GM18507 (cell line): ENCODE data around the gene CAPN9.

Experiments used
- DNase-seq: peaks from one replicate; pipeline ENCODE4 v3.0.0; 2011; ENCODE audit warnings: low read depth; ENCODE audit not compliant: insufficient read length; ENCODE audit errors: extremely low spot score
- FAIRE-seq: peaks from 2 replicates; lab custom pipeline; 2011; peaks lifted over from hg19 to GRCh38; lab: Jason Lieb, UNC

Gene CAPN9

DNA sequence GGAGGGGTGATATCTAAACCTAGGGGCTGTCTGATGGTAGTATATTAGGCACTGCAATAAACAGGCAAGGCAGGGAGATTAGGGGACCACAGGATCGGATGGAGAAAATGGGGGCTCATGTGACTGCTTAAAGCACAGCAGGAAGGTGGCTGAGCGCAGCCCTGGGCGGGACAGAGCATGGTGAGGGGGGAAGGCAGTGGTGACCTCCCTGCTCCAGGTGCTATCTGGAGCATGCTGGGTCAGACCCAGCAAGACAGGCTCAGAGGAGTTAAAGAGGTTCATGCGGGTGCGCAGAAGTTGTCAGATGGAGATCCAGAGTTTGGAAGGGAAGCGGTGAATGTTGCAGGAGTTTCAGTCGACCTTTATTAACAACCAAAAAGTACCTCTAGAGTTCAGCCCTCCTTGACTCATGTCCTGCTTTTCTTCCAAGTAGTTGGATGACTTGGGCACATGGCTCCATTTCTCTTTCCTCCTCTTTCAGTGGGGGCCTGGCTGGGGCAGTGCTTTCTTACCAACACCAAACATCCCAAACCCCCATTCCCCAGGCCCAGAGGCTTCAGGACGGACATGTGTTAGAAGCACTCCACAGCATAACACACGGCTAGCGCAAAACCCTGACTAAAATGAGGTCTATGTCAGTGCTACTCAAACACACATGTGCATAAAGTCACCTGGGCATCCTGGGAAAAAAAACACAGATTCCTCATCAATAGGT lies 41.5 kb downstream of the CAPN9 start:
- DNase-seq (no peak), FAIRE-seq (no peak)

DNA sequence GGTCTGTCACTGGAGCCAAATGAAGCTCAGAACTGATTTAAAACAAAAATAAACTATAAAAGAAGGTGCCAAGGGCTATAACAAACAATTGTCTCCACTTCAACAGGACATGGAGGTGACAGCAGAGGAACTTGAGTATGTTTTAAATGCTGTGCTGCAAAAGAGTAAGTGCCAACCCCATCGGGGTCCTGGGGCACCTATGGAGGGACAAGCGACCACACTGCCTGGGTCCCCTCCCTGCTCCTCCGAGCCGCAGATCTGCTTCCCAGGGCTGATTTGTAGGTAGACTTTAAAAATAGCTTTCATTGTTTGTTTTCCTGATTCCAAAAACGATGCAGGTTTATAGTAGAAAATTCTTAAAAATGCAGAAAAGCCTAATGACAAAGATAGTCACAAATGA lies 42.8 kb downstream of the CAPN9 start:
- FAIRE-seq (no peak), DNase-seq (no peak)

DNA sequence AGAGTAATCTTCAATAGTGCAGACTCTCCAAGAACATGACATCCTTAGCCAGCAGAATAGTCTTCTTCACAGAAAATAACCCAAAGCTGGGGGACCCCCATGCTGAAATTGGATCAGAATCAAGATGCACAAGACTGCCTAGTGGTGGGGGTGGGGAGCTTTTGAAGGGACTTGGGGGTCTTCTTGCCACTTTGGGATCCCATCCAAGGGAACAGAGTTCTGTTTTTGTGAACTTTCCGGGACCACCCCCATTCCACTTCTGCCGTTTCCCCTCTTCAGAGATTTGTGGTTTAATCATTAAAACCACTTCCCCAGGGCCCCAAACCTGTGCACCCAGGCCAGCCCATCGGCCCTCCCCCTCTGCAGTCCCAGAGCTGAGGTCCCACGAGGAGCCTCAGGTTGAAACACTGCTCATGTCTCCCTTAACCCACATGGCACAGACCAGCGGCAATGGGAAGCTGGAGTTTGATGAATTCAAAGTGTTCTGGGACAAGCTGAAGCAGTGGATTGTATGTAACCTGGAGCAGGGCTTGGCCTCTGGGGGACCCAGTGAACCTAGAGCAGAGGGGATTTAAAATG lies 44.9 kb downstream of the CAPN9 start:
- DNase-seq (no peak), FAIRE-seq (no peak)

DNA sequence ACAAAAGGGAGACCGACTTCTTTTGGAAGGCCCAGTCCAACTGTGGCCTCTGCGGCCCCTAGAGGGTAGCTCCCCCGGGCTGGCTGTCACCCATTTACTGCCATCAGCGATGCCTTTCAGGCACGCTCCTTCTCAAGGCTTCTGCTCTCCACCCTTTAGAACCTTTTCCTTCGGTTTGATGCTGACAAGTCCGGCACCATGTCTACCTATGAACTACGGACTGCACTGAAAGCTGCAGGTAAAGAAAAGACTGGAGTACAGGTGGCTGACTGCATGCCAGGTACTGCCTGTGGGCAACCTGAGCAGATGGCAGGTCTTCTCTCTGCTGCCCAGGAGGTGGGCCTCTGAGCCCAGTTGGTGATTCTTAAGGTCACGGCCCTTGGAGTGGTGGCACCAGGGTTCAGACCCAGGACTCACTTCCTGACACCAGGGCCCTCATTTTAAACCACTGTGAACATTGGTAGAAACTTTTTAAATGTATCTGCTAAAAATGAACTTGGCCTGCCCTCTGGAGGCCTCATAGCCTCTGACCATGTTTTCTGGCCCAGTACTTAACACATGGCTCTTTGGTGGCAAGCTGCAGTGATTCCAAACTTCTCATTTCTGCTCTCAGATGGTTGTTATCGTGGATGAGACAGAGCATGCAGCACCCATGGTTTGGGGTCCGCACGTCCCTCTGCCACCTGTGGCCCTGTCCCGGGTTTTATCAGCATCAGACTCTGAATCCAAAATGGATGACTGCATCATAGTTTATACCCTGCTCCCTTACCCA lies 45.7 kb downstream of the CAPN9 start:
- DNase-seq (no peak), FAIRE-seq (no peak)

DNA sequence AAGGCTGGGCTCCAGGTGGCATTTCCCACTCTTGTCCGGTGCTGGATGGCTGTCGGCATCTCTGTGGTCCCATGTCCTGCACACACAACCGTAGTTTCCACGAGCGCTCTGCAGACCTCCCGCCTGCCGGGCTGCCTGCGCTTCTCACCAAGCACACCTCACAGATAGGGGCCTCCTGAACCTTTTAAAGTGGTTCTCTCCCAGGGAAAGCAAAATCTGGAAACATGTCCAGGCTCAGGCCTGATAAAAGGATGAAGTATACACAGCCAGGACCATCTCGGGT lies 46.2 kb downstream of the CAPN9 start:
- DNase-seq (no peak), FAIRE-seq (no peak)

DNA sequence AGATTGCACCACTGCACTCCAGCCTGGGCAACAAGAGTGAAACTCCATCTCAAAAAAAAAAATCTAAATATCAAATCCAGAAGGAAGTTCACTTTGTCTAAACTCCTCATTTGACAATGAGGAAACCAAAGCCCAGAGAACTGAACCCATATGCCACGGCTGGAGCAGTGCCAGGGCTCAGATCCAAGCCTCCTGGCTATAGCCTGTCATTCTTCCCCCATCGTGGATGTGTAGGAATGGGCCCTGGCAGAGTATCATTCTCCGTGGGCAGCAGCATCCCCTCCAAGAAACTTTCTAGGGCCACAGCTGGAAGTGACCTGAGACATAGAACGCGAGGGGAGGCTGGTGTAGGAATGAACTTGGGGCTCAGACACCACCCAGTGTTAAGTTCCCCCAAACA lies 47.2 kb downstream of the CAPN9 start:
- DNase-seq, result no peak
- FAIRE-seq, result no peak

DNA sequence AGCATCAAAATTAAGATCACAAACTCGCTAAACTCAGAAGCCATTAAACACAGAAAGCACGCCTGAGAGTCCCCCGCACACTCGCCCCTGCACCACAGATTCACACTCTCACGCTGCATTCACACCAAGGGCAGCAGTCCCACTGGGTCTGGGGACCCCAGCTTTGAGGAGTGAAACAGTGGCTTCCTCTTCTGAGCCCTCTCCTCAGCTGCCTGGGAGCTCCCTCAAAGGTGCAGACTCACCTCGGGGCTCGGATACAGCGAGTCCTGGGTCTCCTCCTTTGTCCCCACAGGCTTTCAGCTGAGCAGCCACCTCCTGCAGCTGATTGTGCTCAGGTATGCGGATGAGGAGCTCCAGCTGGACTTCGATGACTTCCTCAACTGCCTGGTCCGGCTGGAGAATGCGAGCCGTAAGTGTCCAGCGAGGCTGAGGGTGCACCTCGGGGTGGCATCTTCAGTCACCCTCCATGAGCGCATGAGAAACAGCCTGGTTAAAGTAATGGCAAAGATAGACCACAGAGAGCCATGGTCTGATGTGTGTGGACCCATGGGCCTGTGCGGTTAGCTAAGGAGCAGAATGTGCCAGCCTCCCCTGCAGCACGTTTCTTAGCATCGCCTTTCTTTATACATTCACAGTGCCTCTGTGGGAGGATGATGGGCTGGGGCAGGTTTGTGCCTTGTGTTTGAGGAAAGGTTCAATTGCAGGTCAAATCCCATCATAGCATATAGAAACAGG lies 47.9 kb downstream of the CAPN9 start:
- FAIRE-seq (no peak), DNase-seq (no peak)

DNA sequence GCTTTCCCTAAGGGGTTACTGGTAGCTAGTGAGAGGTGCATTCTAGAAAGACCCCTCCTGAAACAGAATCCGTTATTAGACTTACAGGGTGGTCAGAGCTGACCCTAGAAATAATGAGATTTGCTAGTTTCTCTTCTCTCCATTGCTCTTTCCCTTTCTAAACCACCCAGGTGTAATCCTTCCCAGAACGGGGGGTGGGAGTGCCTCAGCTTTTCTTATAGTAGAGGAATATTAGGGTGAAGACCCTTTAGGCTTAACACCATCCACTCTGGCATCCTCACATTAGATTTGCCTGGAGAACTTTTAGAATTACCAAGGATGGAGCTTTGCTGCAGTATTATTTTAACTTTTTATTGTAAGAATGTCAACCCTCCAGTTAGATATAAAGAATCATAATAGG lies 49.4 kb downstream of the CAPN9 start:
- FAIRE-seq (no peak), DNase-seq (no peak)

DNA sequence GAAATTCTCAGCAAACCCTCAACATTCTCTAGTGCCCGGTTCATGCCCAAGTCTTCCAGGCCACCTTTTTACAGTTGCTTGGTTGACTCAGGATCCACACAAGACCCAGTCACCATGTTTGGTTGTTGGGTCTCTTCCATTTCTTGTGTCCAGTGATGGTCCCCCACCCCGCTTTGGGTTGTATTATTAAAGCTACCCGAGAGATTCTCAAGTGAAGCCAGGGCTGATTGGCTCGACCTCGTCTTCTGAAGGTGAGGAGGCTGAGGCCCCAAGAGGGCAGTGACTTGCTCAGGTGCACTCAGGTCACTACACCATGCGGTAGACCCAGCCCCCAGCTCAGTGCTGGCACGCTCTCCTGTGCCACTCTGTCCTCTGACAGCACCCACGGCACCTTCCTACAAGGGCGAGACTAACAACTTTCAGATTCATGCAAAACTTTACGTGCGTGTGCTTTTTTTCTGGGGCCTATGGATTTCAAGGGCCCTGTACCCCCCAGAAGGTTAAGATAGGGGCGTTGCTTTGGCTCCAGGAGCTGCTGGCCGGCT lies 50.3 kb downstream of the CAPN9 start:
- FAIRE-seq, result no peak
- DNase-seq, result no peak

DNA sequence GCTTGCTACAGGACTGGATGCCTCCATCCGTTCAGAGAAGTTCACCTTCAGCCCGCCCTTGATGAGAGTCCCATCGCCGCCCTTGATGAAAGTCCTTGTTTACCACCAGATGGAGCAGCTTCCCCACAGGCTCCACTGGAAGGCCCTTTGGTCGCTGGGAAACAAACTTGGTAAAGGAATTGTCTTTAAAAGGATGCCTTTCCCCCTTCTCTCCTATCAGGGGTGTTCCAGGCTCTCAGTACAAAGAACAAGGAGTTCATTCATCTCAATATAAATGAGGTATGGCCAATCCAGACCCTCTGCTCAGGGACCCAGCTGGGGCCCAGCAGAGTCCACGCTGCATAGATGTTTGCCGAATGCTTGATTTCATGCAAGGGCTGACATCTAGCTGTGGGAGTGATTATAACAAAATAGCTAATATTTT lies 50.8 kb downstream of the CAPN9 start:
- DNase-seq, result no peak
- FAIRE-seq, result no peak

DNA sequence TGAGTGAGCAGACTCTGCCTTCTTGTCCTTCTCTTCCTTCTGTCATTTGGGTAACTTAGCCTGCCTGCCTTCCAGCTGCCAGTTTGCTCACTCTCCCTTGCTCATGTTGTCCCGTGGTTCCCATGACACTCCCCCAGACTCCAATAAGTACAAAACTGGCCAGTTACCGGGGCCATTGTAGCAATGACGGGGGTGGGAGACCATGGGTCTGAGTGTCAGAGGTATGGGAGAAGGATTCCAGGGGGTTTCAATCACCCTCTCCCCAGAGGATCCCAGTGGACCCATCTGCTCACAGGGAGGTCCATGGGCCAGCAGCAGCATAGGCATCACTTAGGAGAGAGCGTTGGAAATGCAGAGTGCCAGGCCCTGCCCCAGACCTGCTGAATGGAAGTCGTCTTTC lies 51.3 kb downstream of the CAPN9 start:
- DNase-seq (no peak), FAIRE-seq (no peak)

DNA sequence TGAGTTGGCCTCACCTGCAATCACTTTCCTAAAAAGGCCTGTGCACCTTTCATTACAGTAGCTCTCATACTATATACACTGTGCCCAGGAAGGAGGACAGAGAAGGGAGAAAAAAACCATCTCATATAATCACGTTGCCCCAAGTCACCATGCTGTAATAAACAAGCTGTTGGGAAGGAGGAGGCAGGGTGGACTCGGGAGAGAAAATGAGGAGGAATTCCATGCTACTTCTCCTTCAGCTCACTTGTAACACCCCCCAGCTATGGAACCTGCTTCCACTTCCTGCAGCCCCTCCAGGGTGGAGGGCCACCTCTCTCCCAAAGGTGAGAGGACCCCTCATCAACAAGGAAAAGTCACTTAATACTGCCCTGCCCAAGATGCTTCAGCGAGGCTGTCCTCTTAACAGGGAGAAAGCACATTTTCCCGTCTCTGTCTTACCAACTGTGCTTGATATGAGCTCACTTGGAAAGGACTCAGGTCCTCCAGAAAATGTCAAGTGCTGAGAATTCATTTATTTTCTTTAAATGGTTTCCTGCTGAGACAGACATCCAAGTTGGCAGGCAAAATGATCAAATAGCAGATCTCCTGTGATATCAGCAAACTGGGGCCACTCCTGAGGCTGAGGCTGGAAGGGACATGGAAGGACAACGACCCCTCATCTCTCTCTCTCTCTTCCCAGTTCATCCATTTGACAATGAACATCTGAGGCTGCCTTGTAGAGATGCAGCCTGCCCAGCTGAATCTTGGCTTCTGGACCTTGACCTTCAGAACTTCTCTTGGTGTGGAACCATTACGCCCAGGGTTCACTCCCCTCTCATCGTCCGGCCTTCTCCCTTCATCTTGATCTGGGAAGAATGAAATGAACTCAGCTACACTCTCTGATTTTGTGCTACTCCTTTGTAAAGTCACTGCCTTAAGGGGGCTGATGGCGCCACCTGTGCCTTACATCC lies 54.0 kb downstream of the CAPN9 start:
- FAIRE-seq, result no peak
- no peak for DNase-seq

DNA sequence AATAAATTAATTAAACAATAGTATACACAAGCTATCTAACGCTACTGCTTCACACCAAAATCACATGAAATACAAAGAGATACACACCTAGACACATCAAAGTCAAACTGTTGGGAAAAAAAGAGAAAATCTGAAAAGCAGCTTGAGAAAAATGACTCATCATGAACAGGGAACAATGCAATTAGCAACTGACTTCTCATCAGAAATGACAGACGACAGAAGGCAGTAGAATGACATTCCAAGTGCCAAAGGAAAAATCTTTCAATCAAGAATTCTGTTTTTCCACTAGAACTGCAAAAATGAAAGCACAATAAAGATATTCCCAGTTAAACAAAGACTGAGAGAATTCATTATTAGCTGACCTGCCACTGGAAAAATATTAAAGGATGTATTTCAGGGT lies 57.2 kb downstream of the CAPN9 start:
- DNase-seq (no peak), FAIRE-seq (no peak)

DNA sequence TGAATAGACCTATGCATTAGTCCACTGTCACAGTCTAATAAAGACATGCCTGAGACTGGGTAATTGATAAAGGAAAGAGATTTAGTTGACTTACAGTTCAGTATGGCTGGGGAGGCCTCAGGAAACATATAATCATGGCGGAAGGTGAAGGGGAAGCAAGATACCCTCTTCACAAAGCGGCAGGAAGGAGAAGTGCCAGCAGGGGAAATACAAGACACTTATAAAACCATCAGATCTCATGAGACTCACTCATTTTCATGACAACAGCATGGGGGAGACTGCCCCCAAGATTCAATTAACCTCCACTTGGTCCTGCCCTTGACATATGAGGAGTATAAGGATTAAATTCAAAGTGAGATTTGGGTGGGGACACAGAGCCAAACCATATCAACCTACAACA lies 59.4 kb downstream of the CAPN9 start:
- DNase-seq (no peak), FAIRE-seq (peak; percentile 18)

DNA sequence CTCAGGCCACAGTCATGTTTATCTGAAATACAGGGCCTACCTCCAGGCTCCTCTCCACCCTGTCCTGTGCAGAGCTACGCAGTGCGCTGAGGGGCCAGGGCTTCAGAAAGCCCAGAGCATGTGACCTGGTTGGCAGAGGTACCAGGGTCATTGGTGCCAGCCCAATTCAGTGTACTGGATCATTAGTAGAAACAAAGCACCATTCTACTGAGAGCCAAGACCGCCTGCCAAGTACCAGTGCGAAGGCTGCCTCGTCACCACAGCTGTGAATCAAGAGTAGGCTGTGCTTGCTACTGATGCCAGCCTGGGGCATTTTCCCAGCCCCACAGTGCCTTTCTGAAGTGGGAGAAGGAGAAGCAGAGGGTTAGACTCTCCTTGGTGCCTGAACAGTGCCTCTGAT lies 59.8 kb downstream of the CAPN9 start:
- no peak for FAIRE-seq
- DNase-seq, result no peak

DNA sequence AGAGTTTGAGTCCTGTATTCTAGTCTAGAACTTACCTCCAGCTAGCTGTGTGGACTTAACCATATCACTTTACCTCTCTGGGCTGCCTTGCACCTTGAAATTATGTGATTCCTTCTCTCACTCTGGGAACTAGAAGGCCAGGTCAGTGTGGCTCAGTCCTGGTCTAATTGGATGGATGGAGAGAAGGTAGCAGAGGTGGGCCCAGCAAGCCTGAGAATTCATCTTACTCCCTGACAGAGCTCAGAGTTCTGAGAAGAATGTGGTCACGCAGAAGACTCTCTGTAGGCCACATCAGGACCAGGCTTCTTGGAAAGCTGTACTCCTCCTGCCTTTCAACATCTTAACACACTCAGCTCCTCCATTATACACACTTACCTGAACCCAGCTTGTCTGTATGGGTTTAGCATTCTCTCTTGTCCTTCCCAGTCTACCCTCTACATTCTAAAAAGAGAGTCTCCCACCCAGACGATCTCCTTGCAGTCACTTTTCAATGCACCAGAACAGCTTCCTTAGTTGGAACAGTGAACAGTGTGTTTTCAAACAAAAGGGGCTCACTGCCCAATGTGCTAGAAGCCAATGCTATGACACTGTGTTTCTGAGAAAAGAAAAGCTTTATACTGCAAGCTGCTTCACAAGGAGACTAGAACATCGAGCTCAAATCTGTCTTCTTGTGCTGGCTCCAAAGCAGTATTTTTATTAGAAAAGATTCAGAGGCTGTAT lies 60.5 kb downstream of the CAPN9 start:
- DNase-seq, result no peak

DNA sequence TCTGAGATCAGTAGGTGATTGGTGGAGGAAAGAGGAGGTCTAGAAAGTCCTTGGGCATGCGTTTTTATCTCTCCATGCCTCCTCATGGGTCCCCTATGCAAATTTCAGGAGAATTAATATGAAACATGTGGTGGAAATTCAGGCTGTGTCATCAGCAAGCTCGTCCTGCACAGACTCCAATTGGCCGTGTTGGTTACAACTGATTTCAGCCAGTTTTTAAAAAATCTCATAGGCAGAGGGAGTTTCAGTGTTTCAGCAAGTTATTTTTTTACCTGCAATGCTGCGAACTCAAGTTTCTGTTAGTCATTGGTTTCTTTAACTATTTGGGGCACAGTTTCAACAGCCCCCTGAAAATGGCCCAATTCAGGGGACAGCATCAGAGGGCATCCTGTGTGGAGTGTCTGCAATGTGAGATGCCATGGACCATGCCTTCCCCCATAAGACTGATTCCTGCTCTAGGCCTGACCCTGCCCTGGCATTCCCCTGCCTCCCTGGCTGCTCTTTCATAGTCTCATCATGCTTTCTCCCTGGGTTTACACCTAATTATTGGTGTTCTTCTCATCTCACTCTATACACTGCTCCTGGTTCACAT lies 61.2 kb downstream of the CAPN9 start:
- no peak for FAIRE-seq
- DNase-seq, result no peak

More for the DNA sequence above, 60.5 kb downstream of the CAPN9 start:
- FAIRE-seq, result no peak
